Ovary (tissue), 9 donors: Measurements from ENCODE around the gene PPP4R3B. TPM values are rescaled to one million over a fixed set of nuclear protein-coding genes. Genes with fewer than 3 reads are reported as not detected.

ENCODE experiments used
- DNase-seq, 5 donors: peaks; one replicate each; pipeline ENCODE4 v3.0.0-alpha.2; 2019 to 2020
- H3K27ac ChIP-seq, 2 donors: fragments of 200-600 bp; one replicate each; pipeline versions ENCODE4 v1.5.1 to v1.8.0; 2019 to 2022
- H3K27me3 ChIP-seq: fragments of 200-600 bp; one replicate; pipeline ENCODE4 v1.8.0; 2022
- H3K36me3 ChIP-seq: fragments of 200-600 bp; sonication (generic); one replicate; pipeline ENCODE4 v1.5.1; 2019
- H3K4me1 ChIP-seq: one replicate; pipeline ENCODE4 v1.8.1; 2013; ENCODE audit warnings: mild to moderate bottlenecking, moderate library complexity; ENCODE audit not compliant: insufficient read depth
- H3K4me3 ChIP-seq: fragments of 200-600 bp; sonication (generic); one replicate; pipeline ENCODE4 v1.5.1; 2017
- H3K9me3 ChIP-seq, 2 donors: fragments of 200-600 bp in 1 of 2; sonication (generic) in 1 of 2; one replicate each; pipeline versions ENCODE4 v1.5.1 to v1.8.1; 2013 to 2019; ENCODE audit warnings: mild to moderate bottlenecking in 1 of 2, moderate library complexity in 1 of 2
- EP300 ChIP-seq: sonication (generic); formaldehyde crosslinking; IDR thresholded peaks from one replicate; pipeline ENCODE4 v1.6.1; 2017; ENCODE audit warnings: antibody characterized with exemption
- POLR2A ChIP-seq: fragments of 450-650 bp; IDR thresholded peaks from one replicate; pipeline ENCODE4 v1.6.1; 2017; ENCODE audit warnings: antibody characterized with exemption, mild to moderate bottlenecking, moderate library complexity
- WGBS, 3 donors: extraction: QIAGEN DNeasy Blood & Tissue Kit in 1 of 3; methylation state at CpG; one replicate each; pipeline versions ENCODE4 v1.1.5 to v1.1.7; 2013 to 2017; 5-methylcytosine and 5-hydroxymethylcytosine counted together
- intact Hi-C, 4 donors: fragments of 100-400 bp; cut with DNase I; formaldehyde crosslinking; loops; one replicate each; pipeline versions ENCODE4 v1.11.0 to v1.15.1; 2022 to 2023
- polyA plus RNA-seq, 2 donors: library from polyadenylated mRNA; stranded (reverse); fragments of 200-250 nt in 1 of 2; fragments of 350-450 nt in 1 of 2; fragmentation: Illumina TruSeq in 1 of 2; extraction: RNeasy Lipid Tissue Mini Kit (QIAGEN cat#74804) in 1 of 2; gene quantifications; one replicate each; pipeline ENCODE4 v1.2.3, GENCODE V29; 2013 to 2014
- total RNA-seq, 7 donors: library from RNA; depleted of rRNA in 2 of 7; stranded (reverse); fragments of >200 nt in 2 of 7; fragmentation: NEBNext Ultra II Directional in 3 of 7; extraction: Animal tissue kit (Norgen Biotek cat#: 25700) in 3 of 7; gene quantifications; one replicate each; pipeline versions ENCODE4 v1.1.0 to v1.2.4, GENCODE V29; 2016 to 2023
- TF ChIP-seq, protein P1 (sequence below), 3 donors: fragments of 450-650 bp in 2 of 3; fragments of 200-600 bp in 1 of 3; IDR thresholded peaks; one replicate each; pipeline versions ENCODE4 v1.5.1 to v1.8.0; 2016 to 2022; ENCODE audit warnings: antibody characterized with exemption in 3 of 3, mild to moderate bottlenecking in 1 of 3
- donor health status: DM: no; HTN: no; CAD: no; lungs with moderate emphysema.
- donor health status: DM: no; HTN: no; CAD: no.
- donor health status: Bipolar disorder and iron deficiency.
- donor health status: DM: yes; HTN: yes; CAD: no.
- donor health status: DM: no; HTN: no; CAD: no.
- donor health status: DM: yes; HTN: yes; CAD: no.

Gene PPP4R3B
- total and polyA plus RNA-seq, 9 donors, result 27.4 to 66.6 (median 51.0) TPM

DNA sequence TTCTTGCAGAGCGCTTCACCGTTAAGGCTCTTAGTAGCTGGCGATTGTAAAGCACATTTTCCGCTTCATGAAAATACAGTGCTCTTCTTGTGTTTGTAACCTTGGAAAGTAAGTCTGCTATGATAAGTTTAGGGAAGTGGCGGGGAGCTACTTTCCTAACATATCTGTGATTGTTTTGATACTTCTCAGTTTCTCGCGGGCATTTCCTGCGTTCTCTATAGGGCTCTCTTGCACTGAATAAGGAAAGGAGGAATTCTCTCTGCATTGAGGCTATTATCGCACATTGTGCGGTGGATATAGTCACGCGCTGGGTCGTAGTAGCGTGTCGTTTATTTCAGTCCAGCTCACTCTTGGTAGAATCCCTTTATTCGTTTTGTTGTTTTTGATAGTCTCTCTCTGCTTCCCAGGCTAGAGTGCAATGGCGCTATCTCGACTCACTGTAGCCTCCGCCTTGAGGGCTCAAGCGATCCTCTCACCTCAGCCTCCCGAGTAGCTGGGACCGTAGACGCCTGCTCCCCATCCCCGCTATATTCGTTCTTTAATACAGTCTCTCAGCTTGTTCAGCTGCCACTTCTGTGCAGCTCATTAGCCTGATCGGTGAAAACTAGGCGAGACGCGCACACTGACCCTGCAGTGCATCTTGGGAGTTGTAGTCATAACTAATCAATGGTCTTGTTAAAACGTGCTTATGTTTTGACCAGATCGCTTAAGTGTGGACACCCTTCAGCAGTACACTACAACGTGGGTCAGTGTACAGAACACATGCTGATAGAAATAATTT, 1.0 kb upstream of the PPP4R3B start:
- peak; percentile 23 to 59 (median 47) for DNase-seq
- intact Hi-C loops, result no loop called here
- Histone ChIP-seq H3K27ac (peak overlapping the region; percentile 61 to 67), H3K27me3 (no peaks in the 10 kb centered on the region), H3K4me3 (peak overlapping the region; percentile 97), H3K4me1 (peaks cover 7% of the 10 kb centered on the region), H3K36me3 (no peaks in the 10 kb centered on the region), H3K9me3 (no peaks in the 10 kb centered on the region)
- 0 to 1% (median 0%) methylated on average over 32 of the region's 32 CpGs for WGBS, 3 donors
- TF ChIP-seq, protein P1, sequence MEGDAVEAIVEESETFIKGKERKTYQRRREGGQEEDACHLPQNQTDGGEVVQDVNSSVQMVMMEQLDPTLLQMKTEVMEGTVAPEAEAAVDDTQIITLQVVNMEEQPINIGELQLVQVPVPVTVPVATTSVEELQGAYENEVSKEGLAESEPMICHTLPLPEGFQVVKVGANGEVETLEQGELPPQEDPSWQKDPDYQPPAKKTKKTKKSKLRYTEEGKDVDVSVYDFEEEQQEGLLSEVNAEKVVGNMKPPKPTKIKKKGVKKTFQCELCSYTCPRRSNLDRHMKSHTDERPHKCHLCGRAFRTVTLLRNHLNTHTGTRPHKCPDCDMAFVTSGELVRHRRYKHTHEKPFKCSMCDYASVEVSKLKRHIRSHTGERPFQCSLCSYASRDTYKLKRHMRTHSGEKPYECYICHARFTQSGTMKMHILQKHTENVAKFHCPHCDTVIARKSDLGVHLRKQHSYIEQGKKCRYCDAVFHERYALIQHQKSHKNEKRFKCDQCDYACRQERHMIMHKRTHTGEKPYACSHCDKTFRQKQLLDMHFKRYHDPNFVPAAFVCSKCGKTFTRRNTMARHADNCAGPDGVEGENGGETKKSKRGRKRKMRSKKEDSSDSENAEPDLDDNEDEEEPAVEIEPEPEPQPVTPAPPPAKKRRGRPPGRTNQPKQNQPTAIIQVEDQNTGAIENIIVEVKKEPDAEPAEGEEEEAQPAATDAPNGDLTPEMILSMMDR (IDR thresholded peaks at IDR 0.05), result no peak
- TF ChIP-seq EP300 (no peak), POLR2A (no peak)

DNA sequence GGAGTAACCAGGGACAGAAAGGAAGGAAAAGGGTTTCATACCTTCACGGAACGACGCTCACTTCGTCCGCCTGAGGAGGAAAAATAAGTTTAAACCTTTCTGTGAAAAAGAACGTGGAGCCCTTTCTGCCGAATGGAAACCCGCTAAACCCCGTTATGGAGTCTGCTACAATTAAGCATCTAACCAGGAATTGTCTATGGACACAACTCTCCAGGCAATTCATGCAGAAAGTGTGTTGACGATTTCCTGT, 528 bp upstream of the PPP4R3B start:
- WGBS, 3 donors, result 0 to 1% (median 1%) methylated on average over 10 of the region's 10 CpGs
- Histone ChIP-seq H3K27ac (peak overlapping the region; percentile 61 to 67), H3K9me3 (no peaks in the 10 kb centered on the region), H3K27me3 (no peaks in the 10 kb centered on the region), H3K36me3 (no peaks in the 10 kb centered on the region), H3K4me3 (peak overlapping the region; percentile 97), H3K4me1 (peaks cover 7% of the 10 kb centered on the region)
- DNase-seq, result no peak
- TF ChIP-seq POLR2A (no peak), EP300 (no peak)
- TF ChIP-seq, protein P1 (IDR thresholded peaks at IDR 0.05), result no peak
- intact Hi-C loops, result no loop called here

DNA sequence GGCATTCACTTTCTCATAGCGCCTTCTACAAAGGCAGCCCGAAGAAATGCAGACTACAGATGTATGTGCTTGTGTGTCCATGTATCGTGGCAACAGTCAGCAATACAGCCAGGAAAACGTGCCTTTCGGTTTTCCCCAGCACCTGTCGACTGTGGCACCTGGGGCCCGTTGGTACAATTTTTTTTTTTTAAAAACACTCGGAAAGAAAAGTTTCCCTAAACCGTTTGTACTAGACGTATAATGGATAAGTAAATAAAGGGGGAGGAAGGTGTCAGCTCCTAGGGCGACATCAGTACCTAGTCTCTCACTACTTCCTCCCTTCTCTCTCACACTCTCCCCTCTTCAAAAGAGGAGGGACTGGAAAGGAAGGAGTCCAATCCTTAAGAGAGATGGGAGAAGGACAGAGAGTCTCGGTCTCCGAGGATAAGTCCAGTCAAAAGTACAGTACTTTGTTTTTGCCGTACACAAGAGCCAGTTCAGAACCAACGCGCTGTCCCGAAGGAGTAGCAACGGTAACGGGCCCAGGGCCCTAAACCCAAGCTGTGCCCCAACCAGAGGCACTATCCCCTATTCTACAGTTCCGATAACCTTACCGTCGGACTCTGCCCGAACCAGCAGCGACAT, 759 bp downstream of the PPP4R3B start:
- H3K27me3 ChIP-seq, result no peaks in the 10 kb centered on the region
- WGBS, 3 donors, result 0 to 1% (median 0%) methylated on average over 24 of the region's 24 CpGs
- no peaks in the 10 kb centered on the region for H3K36me3 ChIP-seq
- intact Hi-C loops, result no loop called here
- no peaks in the 10 kb centered on the region for H3K9me3 ChIP-seq
- TF ChIP-seq POLR2A (no peak), EP300 (no peak)
- TF ChIP-seq, protein P1 (IDR thresholded peaks at IDR 0.05), result no peak
- DNase-seq, result peak in 1 of 5 donors; percentile 18
- H3K27ac ChIP-seq, result peak overlapping the region; percentile 66 to 86
- peaks cover 7% of the 10 kb centered on the region for H3K4me1 ChIP-seq
- peak overlapping the region; percentile 97 for H3K4me3 ChIP-seq

DNA sequence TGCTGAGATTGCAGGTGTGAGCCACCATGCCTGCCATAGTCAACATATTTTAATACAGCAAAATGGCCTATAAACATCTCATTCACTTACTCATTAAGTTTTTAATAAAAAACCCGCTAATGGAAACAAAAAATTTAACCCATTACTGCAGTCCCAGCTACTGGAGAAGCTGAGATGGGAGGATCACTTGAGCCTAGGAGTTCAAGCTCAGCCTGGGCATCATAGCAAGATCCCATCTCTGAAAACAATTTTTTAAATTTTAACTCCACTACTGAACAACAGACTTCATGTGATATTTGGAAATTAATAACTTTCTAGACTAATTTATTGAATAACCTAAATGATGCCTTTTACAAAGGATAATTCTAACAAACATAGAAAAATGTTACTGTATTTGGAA, 5.4 kb downstream of the PPP4R3B start:
- 77 to 85% (median 80%) methylated on average over 1 of the region's 1 CpG for WGBS, 3 donors

More for the DNA sequence above, 5.4 kb downstream of the PPP4R3B start:
- Histone ChIP-seq H3K27me3 (no peaks in the 10 kb centered on the region), H3K27ac (no peak overlapping the region), H3K4me1 (peaks cover 5% of the 10 kb centered on the region), H3K9me3 (no peaks in the 10 kb centered on the region), H3K36me3 (no peaks in the 10 kb centered on the region), H3K4me3 (no peak overlapping the region)
- intact Hi-C loops, result no loop called here
- TF ChIP-seq EP300 (no peak), POLR2A (no peak)
- TF ChIP-seq, protein P1 (IDR thresholded peaks at IDR 0.05), result no peak
- DNase-seq, result no peak
